Measurements from ENCODE around the gene TBC1D4.

The TBC1D4 gene

GRCh38 chr13:75400775-75401174 is 81.2 kb downstream of the TBC1D4 start:
- no peak for DNase-seq (ENCODE audit: low read depth, low spot score)
- H3K4me3 ChIP-seq (ENCODE audit: low read length) = no peak overlapping the region

DNA sequence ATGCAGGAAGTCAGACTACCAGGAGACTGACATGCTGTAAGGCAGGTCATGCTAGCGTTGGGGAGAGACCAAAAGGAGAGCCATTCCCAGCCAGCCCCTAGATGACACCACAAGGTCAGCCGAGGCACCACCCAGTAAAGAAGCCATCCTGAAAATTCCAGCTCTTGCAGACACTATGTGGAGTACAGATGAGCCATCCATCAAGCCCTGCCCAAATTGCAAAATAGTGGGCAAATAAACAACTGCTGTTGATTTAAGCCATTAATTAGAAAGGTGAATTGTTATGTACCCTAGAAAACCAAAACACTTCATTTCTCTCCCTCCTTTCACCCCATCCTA is 82.1 kb downstream of the TBC1D4 start:
- H3K4me3 ChIP-seq (ENCODE audit: low read length) = no peak overlapping the region
- DNase-seq (ENCODE audit: low read depth, low spot score) = no peak

GRCh38 chr13:75399168-75399878 is 82.6 kb downstream of the TBC1D4 start:
- no peak for DNase-seq (ENCODE audit: low read depth, low spot score)
- H3K4me3 ChIP-seq (ENCODE audit: low read length) = no peak overlapping the region

GRCh38 chr13:75398072-75398471 is 83.9 kb downstream of the TBC1D4 start:
- H3K4me3 ChIP-seq (ENCODE audit: low read length) = no peak overlapping the region
- no peak for DNase-seq (ENCODE audit: low read depth, low spot score)

- no peak overlapping the region for H3K4me3 ChIP-seq (ENCODE audit: low read length)
- no peak for DNase-seq (ENCODE audit: low read depth, low spot score)
Observed at GRCh38 chr13:75395901-75396300, 86.1 kb downstream of the TBC1D4 start.

- no peak overlapping the region for H3K4me3 ChIP-seq (ENCODE audit: low read length)
- no peak for DNase-seq (ENCODE audit: low read depth, low spot score)
Observed at GRCh38 chr13:75395066-75395465, 86.9 kb downstream of the TBC1D4 start.

- no peak overlapping the region for H3K4me3 ChIP-seq (ENCODE audit: low read length)
- no peak for DNase-seq (ENCODE audit: low read depth, low spot score)
Observed at GRCh38 chr13:75393839-75394520, 88.0 kb downstream of the TBC1D4 start.

- no peak for DNase-seq (ENCODE audit: low read depth, low spot score)
- H3K4me3 ChIP-seq (ENCODE audit: low read length) = no peak overlapping the region
Observed at GRCh38 chr13:75391432-75392100, 90.4 kb downstream of the TBC1D4 start.

- H3K4me3 ChIP-seq (ENCODE audit: low read length) = no peak overlapping the region
- DNase-seq (ENCODE audit: low read depth, low spot score) = no peak
Observed at GRCh38 chr13:75390229-75390628, 91.7 kb downstream of the TBC1D4 start.

GRCh38 chr13:75385708-75386083 is 96.3 kb downstream of the TBC1D4 start:
- no peak for DNase-seq (ENCODE audit: low read depth, low spot score)
- no peak overlapping the region for H3K4me3 ChIP-seq (ENCODE audit: low read length)

DNA sequence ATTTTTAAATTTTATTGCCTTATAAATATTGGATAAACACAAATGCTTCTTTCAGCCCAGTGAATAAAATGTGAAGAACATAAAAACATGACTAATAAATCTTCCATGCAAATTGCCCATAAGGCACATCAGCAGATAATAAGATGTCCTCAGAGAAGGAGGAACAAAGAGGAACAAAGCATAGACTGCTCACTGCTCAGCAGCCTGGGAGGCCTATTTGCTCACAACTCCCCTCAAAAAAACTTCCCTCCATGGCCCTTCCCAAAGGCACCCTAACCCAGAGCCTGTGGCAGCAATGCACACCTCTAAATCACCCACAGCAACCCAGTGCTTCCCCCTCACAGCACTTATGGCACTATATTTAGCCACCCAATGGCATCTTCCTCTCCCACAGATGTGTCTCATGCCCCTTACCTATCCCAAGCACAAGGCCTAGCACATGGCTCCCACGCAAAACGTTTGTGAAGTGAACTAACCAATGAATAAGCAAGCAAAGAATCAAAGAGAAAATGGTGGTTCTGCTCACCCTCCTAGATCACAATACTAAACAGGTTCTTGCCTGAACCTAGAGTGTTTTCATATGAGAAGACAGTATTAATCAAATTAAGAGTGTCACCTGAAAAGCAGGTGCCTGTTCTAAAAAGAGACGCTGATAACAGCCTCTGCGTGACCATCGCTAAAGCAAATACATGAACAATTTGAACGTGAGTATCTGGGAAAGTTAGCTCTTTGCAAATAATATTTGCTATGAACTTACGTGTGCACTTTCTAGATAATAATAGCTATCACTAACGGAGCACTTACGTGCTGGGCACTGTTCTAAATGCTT is 96.9 kb downstream of the TBC1D4 start:
- DNase-seq (ENCODE audit: low read depth, low spot score) = no peak
- H3K4me3 ChIP-seq (ENCODE audit: low read length) = no peak overlapping the region

DNA sequence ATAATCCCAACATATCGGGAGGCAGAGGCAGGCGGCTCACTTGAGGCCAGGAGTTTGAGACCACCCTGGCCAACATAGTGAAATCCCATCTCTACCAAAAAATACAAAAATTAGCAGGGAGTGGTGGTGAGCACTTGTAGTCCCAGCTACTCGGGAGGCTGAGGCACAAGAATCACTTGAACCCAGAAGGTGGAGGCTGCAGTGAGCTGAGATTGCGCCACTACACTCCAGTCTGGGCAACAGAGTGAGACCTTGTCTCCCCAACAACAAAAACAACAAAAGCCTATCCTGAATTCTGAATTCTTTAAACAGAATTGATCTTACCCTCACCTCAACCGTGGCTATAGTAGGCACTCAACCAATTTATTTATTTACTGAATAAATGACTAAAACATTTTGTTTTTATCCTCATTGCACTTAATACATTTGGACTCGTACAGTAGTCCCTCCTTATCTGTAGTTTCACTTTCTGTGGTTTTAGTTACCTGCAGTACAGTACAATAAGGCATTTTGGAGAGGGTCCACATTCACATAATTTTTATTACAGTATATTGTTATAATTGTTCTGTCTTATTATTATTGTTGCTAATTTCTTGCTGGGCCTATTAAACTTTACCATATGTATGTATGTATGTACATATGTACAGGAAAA is 98.8 kb downstream of the TBC1D4 start:
- H3K4me3 ChIP-seq (ENCODE audit: low read length) = no peak overlapping the region
- no peak for DNase-seq (ENCODE audit: low read depth, low spot score)

DNA sequence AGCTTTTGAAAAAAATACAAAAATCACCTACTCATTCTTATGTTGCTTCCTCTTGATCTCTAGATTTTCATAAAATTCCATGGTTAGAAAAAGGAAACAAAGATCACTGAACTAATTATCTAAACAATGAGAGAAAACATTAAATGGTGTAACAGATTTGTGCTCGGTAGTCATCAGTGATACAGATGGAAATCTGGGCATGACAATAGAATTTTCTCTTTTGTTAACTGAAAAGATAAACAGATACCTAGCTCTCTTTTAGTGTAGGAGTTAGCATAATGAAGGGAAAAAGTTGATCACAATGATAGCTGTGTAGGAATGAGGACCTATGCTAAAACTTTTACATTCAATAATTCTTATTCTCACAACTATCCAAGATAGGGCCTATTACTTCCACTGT is 103.7 kb downstream of the TBC1D4 start:
- no peak overlapping the region for H3K4me3 ChIP-seq (ENCODE audit: low read length)
- no peak for DNase-seq (ENCODE audit: low read depth, low spot score)

DNA sequence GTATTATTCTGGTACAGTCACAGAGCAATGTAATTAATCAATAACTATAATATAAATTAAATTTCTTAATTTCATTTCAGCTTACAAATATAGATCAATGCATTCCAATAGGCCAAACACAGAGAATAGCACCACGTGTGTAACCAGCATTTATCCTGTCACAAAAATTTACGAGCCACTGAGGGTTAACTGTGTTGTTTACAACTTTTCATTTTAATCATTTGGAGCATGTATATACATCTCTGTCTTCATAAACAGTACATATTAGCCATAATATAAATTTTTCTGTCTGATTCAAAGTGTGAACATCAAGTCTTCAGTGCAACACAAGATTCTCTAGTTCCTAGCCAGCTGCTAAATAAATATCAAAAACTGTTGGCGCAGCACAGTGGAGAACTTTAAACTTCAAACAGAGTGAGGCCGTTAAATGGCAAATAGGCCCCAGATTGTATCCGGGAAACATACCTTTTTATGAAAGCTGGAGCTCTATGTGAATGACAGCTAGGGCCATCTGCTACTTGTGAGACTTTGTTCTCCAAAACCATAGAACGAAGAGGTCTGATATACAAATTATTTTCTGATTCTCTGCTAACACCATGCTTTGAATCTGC is 105.1 kb downstream of the TBC1D4 start:
- DNase-seq (ENCODE audit: low read depth, low spot score) = no peak
- no peak overlapping the region for H3K4me3 ChIP-seq (ENCODE audit: low read length)

DNA sequence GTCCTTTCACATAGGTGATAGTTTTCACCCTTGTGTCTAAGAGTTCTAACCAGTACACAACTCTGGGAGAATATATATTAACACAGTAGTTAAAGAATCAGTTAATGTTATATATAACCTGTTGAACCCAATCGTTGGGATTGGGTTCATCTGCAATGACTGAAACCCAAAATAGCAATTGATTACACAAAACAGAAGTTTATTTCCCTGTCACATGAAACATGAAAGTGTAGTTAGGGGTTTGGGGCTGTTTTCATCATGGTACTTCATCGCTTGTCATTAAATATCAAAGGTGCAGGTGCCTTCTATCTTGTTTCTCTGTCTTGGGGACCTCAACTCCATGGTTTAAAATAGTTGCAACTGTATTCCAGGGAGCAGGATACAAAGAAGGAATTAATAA is 106.6 kb downstream of the TBC1D4 start:
- no peak overlapping the region for H3K4me3 ChIP-seq (ENCODE audit: low read length)
- DNase-seq (ENCODE audit: low read depth, low spot score) = no peak

DNA sequence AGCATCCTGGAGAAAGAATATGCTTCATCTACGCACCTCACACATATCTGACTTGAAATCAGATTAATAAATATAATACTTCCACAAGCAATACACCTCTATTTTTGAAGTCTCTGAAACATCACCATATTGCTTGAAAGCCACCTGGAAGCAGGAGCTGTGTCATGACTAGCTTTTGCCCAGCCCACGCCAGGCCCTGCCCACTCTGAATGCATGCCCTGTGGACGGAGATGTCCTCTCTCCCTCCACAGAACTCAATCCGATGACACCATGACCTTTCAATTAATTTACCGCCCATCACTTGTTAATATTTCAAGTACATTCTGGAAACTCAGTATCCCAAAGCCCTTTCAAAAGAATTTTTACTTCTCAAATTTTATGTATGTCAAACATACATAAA is 108.0 kb downstream of the TBC1D4 start:
- H3K4me3 ChIP-seq (ENCODE audit: low read length) = no peak overlapping the region
- DNase-seq (ENCODE audit: low read depth, low spot score) = no peak

- H3K4me3 ChIP-seq (ENCODE audit: low read length) = no peak overlapping the region
- DNase-seq (ENCODE audit: low read depth, low spot score) = no peak
Observed at GRCh38 chr13:75372923-75373841, 108.8 kb downstream of the TBC1D4 start.

GRCh38 chr13:75372517-75372916 is 109.5 kb downstream of the TBC1D4 start:
- DNase-seq (ENCODE audit: low read depth, low spot score) = peak; percentile 68
- no peak overlapping the region for H3K4me3 ChIP-seq (ENCODE audit: low read length)
